GM18520 (cell line): ENCODE results near the gene ABHD8.
"Not testable (repeated sequence)": the region's sequence is repeated elsewhere in the genome, so short reads cannot be mapped to it uniquely, and the experiment has no call there.

ENCODE experiments used
- ATAC-seq: cut with Tn5 transposase; IDR thresholded peaks from one replicate; pipeline ENCODE4 v1.9.1; 2021; ENCODE audit not compliant: unreplicated experiment

ABHD8 gene

DNA sequence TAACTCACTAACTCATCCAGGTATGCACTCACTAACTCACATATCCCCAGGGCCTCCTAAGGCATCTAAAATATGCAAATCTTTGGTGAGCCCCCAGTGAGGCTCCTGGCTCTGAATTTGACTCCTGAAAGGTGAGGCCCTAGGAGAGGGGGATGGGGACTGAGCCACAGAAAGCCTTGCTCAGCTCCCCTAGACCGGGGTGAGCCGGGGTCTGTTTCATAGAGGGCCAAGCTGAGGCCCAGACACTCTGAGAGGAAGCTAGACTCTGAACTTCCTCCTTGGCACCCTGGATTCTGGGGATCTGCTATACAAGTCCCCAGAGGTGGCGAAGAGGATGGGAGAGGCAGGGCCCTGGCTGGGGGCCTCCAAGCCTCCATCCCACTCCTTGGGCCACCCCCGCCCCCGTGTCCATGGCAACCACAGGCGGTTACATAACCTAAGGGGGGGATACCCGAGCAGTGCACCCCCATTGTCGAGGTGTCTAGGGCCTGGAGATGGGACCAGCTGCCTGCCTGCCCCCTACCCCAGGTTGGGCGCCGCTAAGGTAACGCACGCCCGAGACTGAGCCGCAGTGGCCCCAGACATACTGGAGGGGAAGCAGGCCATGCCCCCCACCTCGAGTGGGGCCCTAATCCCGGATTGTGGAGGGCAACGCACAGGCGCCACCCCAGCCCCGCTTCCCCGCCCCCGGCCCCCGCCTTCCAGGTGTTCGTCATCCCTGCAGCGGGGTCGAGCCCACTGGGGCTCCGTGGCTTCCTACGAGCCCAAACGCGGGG, 646 bp downstream of the ABHD8 start:
- no peak for ATAC-seq

DNA sequence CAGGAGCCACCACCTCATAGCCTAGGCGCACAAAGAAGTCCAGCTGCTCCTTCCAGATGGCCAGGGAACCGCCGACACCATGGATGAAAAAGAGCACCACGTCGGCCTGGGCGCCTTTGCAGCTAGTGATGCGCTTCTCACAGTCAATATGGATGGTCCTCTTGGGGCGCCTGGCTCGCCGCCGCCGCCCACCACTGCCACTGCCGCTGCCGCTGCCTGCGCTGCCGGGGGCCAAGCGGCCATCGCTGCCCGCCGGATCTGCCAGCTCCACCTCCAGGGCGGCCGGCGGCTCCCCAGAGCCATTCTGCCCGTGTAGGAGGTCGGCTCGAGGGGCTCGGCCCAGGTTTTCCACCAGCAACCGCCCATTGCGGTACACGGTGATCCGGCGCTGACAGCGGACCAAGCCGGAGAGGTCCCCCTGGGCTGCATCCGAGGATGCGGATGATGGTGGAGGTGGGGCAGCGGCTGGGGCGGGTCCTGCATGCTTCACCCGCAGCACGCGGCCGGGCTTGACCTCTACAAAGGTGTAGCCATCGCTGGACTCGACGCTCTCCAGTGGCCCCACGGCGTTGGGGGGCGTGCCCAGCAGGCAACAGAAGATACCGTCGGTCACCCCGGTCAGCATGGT, 2.1 kb downstream of the ABHD8 start:
- no peak for ATAC-seq

DNA sequence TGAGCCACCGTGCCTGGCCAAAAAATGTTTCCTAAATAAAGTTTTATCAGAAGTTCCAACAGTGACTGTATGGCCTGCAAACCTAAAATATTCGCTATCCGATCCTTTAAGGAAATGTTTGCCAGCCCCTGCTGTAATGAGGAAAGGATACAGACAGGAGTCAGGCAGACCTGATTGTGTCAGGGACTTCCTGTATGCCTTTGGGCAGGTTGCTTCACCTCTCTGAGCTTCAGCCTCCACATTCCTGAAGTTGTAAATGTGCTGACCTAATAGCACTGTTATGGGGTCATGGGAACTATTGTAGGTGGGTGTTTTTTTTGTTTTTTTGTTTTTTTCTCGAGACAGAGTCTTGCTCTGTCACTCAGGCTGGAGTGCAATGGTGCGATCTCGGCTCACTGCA, 6.2 kb downstream of the ABHD8 start:
- no peak for ATAC-seq

DNA sequence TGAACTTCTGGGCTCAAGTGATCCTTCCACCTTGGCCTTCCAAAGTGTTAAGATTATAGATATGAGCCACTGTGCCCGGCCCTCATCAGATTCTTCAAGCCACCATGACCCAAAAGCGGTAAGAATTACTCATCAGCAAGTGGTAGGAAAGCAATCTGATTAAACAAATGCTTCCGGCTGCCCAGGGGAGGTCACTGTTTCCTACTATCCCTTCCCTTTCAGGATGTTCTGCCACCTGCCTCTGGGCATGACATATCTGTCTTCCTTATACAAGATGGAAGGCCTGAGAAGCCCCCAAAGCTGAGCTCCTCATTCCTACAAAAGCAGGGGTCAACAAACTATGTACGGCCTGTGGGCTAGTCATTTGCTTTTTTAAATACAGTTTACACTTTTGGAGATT, 7.0 kb downstream of the ABHD8 start:
- ATAC-seq: no peak

DNA sequence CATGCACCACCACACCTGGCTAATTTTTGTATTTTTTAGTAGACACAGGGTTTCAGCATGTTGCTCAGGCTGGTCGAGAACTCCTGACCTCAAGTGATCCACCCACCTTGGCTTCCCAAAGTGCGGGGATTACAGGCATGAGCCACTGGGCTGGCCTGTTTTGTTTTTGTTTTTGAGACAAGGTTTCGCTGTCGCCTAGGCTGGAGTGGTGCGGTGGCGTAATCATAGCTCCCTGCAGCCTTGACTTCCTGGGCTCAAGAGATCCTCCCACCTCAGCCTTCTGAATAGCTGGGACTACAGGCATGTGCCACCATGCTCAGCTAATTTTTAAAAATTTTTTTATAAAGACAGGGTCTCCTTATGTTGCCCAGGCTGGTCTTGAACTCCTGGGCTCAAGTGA, 7.7 kb downstream of the ABHD8 start:
- ATAC-seq: not testable (repeated sequence)

DNA sequence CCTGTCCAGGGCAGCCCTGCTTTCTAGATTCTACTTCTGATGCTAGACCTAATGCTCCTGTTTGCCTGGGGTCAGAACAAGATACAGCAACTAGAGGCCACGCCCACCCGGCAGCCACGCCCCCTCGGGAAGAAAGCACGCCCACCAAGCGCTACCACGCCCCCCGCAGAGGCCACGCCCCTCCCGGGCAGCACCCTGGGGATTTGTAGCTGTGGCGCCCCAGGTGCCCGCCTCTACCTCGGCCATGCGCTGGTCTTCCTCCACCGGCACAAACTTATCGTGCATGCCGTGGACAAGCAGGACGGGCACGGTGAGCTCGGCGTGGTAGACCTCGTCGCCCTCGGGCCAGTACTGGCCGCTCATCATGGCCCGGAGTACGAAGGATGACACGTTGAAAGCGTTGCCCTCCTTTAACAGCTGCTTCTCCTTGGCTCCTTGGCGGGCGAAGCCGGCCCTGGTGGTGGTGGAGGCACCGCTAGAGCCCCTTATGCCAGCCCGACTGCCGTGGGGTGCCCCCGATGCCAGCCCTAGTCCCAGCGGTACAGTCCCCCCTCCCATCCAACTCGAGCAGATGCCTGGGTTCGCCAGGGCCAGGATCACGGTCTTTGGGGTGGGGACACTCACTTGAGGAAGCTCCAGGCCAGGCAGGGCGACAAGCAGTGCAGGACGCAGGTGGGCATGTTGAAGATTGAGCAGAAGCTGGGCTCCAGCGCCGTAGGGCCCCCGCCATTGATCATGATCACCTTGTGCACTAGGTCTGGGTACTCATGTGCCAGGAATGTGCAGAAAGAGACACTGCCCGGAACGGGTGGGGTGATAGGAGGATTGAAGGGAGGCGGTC, 9.0 kb downstream of the ABHD8 start:
- ATAC-seq: no peak

DNA sequence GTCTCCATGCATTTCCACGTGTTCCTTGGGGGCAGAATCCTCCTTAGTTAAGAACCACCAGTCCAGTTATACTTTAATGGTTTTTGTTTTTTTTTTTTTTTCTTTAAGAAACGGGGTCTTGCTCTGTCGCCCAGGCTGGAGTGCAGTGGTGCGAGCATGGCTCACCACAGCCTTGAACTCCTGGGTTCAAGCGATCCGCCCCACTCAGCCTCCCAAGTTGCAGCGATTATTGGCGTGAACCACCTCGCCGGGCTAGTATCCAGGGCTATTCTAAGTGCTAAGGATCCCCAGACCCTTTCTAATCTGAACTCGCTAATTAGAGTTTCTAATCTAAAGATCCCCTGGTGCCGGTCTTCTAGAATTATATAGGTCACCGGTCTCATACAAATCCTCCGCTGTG, 9.6 kb downstream of the ABHD8 start:
- ATAC-seq: no peak

DNA sequence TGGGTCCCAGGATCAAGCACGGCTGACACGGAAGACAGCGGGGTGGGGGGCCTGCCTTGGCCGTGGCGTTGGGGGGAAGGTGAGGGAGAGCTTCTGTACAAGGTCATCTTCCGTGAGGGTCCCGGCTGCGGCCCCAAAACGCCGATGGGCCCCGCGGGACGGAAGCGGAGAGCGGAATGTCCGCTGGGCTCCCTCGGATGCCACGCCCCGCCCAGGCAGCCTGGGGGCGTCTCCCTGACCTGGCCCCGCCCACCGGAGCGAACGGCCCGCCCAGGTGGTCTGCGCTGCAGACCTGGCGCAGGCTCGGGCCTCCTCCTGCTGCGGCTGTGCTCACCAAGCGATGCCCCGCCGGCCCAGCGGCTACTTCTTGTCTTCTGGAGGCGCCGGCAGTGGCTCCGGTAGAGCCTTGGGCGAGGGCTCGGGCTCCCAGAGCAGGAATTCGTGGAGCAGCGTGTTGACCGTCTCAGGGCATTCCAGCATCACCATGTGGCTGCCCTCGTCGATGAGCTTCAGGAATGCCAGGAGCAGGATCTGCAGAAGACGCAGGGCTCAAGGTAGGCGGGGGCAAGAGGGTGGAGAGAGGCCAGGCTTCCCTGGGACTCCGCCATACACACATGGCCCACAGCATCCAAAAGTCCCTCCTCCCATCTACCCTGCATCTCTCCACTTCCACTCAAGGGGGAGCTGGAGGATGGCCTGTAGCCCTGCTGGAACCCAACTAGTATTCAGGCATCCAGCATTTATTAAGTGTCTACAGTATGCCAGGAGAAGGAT, 10.7 kb downstream of the ABHD8 start:
- ATAC-seq: peak; percentile 63

DNA sequence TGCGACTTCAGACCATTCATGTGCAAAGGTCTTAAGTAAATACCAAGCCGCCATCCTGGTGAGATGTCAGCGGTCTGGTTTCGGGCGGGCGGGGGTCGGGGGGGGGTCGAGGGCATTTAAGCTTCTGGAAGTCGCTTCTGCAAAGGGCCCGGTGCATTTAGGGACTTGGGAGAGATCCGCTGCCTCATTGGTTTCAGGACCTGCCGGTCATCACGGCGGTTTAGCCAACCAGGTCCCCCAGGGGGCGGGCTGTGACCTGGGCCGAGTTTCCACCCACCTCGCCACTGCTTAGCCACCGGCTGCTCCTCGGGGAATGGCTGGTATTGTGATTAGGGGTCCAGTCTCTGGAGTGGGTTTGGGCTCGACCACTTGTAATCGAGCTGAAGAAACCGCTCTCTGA, 13.7 kb downstream of the ABHD8 start:
- no peak for ATAC-seq

DNA sequence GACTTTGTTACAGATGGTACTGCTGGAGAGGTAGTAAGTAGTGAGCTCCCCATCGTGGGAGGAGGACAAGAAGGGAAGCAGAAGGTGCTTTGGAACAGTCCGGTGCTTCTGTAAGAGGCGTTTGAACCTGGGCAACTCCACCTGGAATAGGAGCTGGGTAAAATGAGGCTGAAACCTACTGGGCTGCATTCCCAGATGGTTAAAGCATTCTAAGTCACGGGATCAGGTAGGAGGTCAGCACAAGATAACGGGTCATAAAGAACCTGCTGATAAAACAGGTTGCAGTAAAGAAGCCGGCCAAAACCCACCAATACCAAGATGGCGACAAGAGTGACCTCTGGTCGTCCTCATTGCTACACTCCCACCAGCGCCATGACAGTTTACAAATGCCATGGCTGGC, 16.5 kb downstream of the ABHD8 start:
- no peak for ATAC-seq

DNA sequence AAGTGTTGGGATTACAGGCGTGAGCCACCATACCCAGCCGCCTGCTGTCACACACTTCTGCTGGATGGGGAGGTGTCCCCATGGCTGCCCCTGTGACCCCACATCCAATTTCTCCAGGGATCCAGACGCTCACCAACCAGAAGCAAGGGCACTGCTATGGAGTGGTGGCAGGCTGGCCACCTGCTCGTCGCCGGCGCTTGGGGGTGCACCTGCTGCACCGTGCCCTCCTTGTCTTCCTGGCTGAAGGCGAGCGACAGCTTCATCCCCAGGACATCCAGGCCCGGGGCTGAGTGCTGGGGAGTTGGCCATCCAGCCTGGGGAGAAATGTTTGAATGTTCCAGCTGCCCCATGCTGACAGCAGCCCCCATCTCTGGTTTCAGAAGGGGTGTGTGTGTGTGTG, 17.0 kb downstream of the ABHD8 start:
- no peak for ATAC-seq

DNA sequence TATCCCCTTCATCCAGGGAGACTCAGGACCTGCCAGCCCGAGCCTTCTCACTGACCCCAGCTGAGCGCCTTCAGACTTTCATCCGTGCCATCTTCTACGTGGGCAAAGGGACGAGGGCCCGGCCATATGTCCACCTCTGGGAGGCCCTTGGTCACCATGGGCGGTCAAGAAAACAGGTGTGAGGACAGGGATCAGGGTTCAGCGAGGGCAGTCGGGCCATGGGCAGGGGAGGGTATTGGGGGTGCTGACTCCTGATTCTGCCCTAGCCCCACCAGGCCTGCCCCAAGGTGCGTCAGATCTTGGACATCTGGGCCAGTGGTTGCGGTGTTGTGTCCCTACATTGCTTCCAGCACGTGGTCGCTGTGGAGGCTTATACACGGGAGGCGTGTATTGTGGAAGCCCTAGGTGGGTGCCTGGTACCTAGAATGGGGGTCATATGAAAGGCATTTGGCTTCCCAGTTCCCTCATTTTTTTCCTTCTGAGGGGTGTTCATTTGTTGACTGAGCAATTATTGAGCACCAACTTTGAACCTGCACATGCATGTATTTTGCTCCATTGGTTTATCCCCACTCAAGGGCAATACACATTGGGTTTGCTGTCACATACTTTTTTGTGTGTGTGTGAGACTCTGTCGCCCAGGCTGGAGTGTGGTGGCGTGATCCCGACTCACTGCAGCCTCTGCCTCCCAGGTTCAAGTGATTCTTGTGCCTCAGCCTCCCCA, 17.6 kb downstream of the ABHD8 start:
- ATAC-seq: no peak

DNA sequence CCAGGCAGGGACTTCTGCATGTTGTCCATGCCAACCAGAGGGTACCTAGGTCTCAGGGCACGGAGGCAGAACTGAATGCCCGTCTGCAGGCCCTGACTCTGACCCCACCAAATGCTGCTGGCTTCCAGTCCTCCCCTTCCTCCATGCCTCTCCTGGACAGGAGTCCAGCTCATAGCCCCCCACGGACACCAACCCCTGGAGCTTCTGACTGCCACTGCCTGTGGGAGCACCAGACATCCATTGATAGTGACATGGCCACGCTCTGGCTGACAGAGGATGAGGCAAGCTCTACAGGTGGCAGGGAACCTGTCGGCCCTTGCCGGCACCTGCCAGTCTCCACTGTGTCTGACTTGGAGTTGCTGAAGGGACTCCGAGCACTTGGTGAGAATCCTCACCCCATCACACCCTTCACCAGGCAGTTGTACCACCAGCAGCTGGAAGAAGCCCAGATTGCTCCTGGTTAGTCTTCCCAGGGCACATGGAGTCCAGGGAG, 19.7 kb downstream of the ABHD8 start:
- no peak for ATAC-seq

DNA sequence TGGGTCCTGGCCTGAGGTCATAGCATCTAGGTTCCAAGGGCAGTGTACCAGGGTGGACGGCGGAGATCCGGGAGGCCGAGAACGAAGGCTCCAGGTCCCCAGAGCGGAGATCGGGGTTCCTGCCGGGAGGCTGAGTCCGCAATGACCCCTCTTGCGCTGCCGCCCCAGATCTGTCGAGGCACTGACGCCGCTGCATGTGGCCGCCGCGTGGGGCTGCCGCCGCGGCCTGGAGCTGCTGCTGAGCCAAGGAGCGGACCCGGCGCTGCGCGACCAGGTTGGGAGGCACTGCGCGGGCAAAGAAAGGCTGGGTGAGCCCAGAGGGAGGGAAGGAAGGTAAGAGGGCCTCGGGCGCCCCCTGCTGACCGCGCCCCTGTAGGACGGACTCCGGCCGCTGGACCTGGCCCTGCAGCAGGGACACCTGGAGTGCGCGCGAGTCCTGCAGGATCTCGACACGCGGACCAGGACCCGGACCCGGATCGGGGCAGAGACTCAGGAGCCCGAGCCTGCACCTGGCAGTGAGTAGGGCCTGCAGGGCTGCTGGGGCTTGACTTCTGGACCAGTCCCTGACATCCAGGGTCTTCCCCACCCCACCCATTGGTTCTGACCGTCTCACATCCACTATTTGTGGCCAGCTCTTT, 20.6 kb downstream of the ABHD8 start:
- ATAC-seq: no peak

DNA sequence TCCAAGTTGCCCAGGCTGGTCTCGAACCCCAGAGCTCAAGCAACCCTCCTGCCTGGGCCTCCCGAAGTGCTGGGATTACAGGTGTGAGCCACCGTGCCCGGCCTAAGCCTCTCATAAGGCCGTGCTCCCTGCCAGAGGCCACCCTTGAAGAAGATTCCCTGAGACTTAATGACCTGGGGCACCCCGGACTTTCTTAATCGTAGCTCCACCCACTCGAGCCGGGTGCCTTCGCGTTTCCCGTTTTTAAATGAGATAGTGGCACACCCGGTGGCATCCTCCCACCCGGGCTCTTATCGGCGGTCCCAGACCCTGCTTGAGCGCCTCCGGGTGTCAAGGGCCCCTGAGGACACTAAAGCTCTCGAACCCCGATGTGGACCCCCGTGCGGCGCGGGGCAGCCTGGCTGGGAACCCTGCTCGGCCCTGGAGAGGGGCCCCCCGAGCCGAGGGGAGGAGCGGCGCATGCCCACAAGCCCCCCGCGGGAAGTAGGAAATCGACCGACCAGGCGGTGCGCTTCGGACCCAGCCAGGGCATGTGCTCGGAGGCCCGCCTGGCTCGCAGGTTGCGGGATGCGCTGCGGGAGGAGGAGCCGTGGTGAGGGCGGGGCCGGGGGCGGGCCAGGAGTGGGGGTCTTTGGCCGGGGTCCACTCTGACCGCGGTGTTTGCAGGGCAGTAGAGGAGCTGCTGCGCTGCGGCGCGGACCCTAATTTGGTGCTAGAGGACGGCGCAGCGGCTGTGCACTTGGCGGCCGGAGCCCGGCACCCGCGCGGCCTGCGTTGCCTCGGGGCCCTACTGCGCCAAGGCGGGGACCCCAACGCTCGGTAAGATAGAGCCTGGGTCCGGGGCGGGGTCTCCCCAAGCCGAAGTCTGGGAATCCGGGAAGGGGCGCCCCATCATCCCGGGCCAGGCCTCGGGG, 21.6 kb downstream of the ABHD8 start, which contains the start of gene ANKLE1:
Gene ANKLE1 (plus strand): TSS at position 511 of the 914 bp plus-strand sequence. CDS start 20 bp downstream, at position 531.
- ATAC-seq: no peak

DNA sequence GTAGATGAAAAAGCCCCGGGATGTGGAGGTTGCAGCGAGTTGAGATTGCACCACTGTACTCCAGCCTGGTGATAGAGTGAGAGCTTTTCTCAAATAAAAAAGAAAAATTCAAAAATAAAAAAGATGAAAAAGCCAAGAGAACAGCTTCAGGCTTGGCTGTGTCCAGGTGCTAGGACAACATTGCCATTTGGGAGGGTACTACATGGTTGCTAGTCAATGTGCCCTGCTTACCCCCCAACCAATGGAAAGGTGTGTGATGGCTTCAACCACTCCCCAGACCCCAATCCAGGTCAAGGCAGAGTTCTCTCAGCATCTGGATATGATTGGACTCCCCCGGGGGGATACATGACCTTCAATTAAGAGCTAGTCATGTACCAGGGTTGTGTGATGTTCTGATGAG, 23.8 kb downstream of the ABHD8 start:
- ATAC-seq: no peak

DNA sequence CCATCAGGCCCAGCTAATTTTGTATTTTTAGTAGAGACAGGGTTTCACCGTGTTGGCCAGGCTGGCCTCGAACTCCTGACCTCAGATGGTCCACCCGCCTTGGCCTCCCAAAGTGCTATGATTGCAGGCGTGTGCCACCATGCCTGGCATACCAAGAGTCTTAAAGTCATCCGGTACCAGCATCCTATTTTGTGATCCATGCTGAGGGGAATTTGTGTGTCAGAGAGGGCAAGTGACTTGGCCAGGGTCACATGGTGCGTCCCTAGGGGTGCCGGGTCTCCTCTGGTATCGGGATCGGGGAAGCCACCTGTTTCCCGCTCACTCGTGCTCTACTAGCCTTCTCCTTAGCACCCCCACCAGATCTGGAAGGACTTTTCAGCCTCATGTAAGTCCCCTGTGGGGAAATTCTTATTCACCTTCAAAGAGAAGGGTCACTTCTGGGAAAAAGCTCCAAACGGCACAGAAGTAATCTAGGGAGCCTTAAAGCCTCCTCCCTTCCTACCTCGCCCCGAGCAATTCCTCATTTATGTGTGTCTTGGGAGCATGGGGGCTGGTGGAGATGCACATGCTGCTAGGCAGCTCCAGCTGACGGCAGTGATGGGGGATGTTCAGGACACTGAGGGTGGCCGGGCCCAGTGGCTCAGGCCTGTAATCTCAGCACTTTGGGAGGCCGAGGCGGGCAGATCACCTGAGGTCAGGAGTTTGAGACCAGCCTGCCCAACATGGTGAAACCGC, 27.6 kb downstream of the ABHD8 start:
- no peak for ATAC-seq

DNA sequence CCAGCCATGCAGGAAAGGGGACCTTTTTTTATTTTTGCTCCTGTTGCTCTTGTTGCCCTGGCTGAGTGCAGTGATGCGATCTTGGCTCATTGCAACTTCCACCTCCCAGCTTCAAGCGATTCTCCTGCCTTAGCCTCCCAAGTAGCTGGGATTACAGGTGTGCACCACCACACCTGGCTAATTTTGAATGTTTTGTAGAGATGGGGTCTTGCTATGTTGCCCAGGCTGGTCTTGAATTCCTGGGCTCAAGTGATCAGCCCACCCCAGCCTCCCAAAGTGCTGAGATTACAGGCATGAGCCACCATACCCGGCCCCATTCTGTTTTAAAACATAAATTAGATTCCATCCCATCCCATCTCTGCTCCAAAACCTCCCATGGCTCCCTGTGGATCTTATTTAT, 28.3 kb downstream of the ABHD8 start:
- ATAC-seq: not testable (repeated sequence)
